Measurements from ENCODE around the gene IGF1.

DNA sequence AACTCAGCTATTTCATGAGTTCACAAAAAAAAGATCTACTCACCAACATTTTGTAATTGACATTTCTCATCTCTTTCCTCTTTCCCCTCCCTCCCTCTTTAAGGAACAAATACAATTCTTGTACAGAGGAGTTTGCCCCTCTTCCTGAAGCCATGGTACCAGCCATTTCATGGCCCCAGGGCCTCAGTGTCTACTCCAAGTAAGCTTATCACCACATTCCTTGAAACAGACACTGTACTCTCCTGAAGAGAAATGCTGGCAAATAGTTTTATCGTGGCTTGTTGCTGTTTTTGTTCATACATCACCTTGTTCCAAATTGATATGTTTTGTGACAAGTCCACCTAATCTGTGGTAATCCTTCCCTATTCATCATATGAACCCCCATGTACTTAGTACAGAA, 29.7 kb upstream of the IGF1 start:
- TF ChIP-seq, protein P1, sequence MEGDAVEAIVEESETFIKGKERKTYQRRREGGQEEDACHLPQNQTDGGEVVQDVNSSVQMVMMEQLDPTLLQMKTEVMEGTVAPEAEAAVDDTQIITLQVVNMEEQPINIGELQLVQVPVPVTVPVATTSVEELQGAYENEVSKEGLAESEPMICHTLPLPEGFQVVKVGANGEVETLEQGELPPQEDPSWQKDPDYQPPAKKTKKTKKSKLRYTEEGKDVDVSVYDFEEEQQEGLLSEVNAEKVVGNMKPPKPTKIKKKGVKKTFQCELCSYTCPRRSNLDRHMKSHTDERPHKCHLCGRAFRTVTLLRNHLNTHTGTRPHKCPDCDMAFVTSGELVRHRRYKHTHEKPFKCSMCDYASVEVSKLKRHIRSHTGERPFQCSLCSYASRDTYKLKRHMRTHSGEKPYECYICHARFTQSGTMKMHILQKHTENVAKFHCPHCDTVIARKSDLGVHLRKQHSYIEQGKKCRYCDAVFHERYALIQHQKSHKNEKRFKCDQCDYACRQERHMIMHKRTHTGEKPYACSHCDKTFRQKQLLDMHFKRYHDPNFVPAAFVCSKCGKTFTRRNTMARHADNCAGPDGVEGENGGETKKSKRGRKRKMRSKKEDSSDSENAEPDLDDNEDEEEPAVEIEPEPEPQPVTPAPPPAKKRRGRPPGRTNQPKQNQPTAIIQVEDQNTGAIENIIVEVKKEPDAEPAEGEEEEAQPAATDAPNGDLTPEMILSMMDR (IDR thresholded peaks at IDR 0.05), result no peak
- TF ChIP-seq POLR2A (IDR thresholded peaks at IDR 0.05; ENCODE audit: low read depth), result no peak
